OCI-LY1 (cell line): Measurements from ENCODE around the gene POU3F2.

ENCODE experiments used
- CTCF ChIP-seq: fragments of 200-600 bp; sonication (generic), shearing (Covaris generic); IDR thresholded peaks from 2 replicates; pipeline ENCODE4 v1.5.1; 2017; ENCODE audit warnings: mild to moderate bottlenecking, antibody characterized with exemption, low read length, moderate library complexity, mixed read lengths
- EZH2 ChIP-seq: fragments of 200-600 bp; sonication (generic), shearing (Covaris generic); IDR thresholded peaks from 2 replicates; pipeline ENCODE4 v1.8.0; 2017; ENCODE audit warnings: borderline replicate concordance, mixed run types, mild to moderate bottlenecking, antibody characterized with exemption, low read length, moderate library complexity, mixed read lengths

- TF ChIP-seq CTCF (no peak), EZH2 (no peak)
These were observed 1.4 kb upstream of the POU3F2 start for GRCh38 chr6:98833057-98833306.
